ENCODE measurements around the gene M6PR.

The M6PR gene

GRCh38 chr12:8949342-8950220, at the start of gene M6PR:
Gene M6PR (minus strand): TSS chr12:8949645. CDS start chr12:8946404, 3,241 bp downstream.
- peak; percentile 95 to 96 for DNase-seq

- DNase-seq, result peak; percentile 5 to 14
Observed at GRCh38 chr12:8996682-8997405, 47.4 kb upstream of the M6PR start.

- no peak for DNase-seq
Observed at GRCh38 chr12:8995021-8995775, 45.8 kb upstream of the M6PR start.

GRCh38 chr12:8993827-8994226, 44.4 kb upstream of the M6PR start:
- DNase-seq, result no peak

- peak; percentile 50 to 58 for DNase-seq
Observed at GRCh38 chr12:8991371-8992345, 42.2 kb upstream of the M6PR start.

- peak; percentile 54 to 59 for DNase-seq
Observed at GRCh38 chr12:8989413-8989812, 40.0 kb upstream of the M6PR start, which contains the start of gene KLRG1. Gene KLRG1 (plus strand): TSS chr12:8989546. CDS start chr12:8989636, 90 bp downstream.

GRCh38 chr12:8987685-8988084, 38.2 kb upstream of the M6PR start:
- no peak for DNase-seq

- peak; percentile 3 to 35 for DNase-seq
Observed at GRCh38 chr12:8987163-8987562, 37.7 kb upstream of the M6PR start.

GRCh38 chr12:8985213-8985754, 35.8 kb upstream of the M6PR start:
- no peak for DNase-seq

GRCh38 chr12:8980137-8980536, 30.7 kb upstream of the M6PR start:
- no peak for DNase-seq

- no peak for DNase-seq
Observed at GRCh38 chr12:8970432-8970831, 21.0 kb upstream of the M6PR start.

GRCh38 chr12:8969861-8970411, 20.5 kb upstream of the M6PR start:
- no peak for DNase-seq

- DNase-seq, result no peak
Observed at GRCh38 chr12:8968761-8969160, 19.3 kb upstream of the M6PR start.

- DNase-seq, result no peak
Observed at GRCh38 chr12:8960176-8960575, 10.7 kb upstream of the M6PR start.

GRCh38 chr12:8958066-8958465, 8.6 kb upstream of the M6PR start:
- DNase-seq, result no peak

GRCh38 chr12:8957561-8957960, 8.1 kb upstream of the M6PR start:
- DNase-seq, result no peak

GRCh38 chr12:8956772-8957171, 7.3 kb upstream of the M6PR start:
- no peak for DNase-seq

GRCh38 chr12:8956073-8956472, 6.6 kb upstream of the M6PR start:
- no peak for DNase-seq

- DNase-seq, result no peak
Observed at GRCh38 chr12:8953773-8954402, 4.4 kb upstream of the M6PR start.

GRCh38 chr12:8951744-8952143, 2.3 kb upstream of the M6PR start:
- DNase-seq, result no peak
